ENCODE results near the gene TTYH1.

DNA sequence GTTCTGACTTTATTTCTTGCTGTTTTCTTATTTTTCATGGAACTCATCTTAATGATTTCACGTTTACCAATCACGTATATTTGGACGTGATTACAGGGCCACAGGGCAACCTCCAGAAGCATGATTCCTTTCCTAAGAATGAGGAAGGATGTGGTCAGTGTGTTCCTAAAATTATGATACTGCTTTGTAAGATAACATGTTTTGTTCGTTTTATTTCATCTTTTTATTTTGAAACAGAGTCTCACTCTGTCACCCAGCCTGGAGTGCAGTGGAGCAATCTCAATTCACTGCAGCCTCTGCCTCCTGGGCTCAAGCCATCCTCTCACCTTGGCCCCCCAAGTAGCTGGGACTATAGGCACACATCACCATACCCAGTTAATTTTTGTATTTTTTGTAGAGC, 25.7 kb upstream of the TTYH1 start:
- no peak for TF ChIP-seq POLR2A (IDR thresholded peaks at IDR 0.05; ENCODE audit: low read length)
- no peak for TF ChIP-seq GATA1 (IDR thresholded peaks at IDR 0.05; ENCODE audit: low read depth, low read length)

All from erythroblast (primary cell).